Caco-2 (cell line): Measurements from ENCODE around the gene PCSK5. TPM values are rescaled to one million over a fixed set of nuclear protein-coding genes. Genes with fewer than 3 reads are reported as not detected.

Source experiments
- BruUV-seq: library from RNA; stranded (reverse); fragments of 400-500 nt; replicated peaks from 2 replicates; lab custom pipeline; 2021; lab: Mats Ljungman, UMichigan
- CTCF ChIA-PET: fragments of 300-600 bp; sonication (Branson Sonifier 250); formaldehyde crosslinking; loops from one replicate; lab custom pipeline; 2022; ENCODE audit warnings: antibody characterized with exemption; lab: Charles Lee
- POLR2A ChIA-PET: fragments of 300-600 bp; sonication (Branson Sonifier 250); formaldehyde crosslinking; loops from one replicate; lab custom pipeline; 2022; ENCODE audit warnings: antibody characterized with exemption; lab: Charles Lee
- DNase-seq, 2 experiments: peaks; one replicate each; pipeline versions ENCODE4 v3.0.0 to v3.0.0-alpha.2; 2020 to 2022
- H3K27me3 ChIP-seq: replicated peaks from 2 replicates; pipeline ENCODE4 v1.6.0; 2011; ENCODE audit warnings: low read length; ENCODE audit not compliant: control insufficient read depth, insufficient read depth
- H3K36me3 ChIP-seq: 2 replicates; pipeline ENCODE4 v1.5.1; 2011; ENCODE audit warnings: low read length; ENCODE audit not compliant: control insufficient read depth, insufficient read depth
- H3K4me1 ChIP-seq: fragments of 250-450 bp; sonication (Bioruptor Pico); 2 replicates; pipeline ENCODE4 v1.5.1; 2020; ENCODE audit warnings: mild to moderate bottlenecking
- H3K4me3 ChIP-seq: 2 replicates; pipeline ENCODE4 v1.5.1; 2011; ENCODE audit warnings: low read depth, mild to moderate bottlenecking, control low read depth, low read length
- H3K9me3 ChIP-seq: fragments of 250-450 bp; sonication (Bioruptor Pico); 2 replicates; pipeline ENCODE4 v1.5.1; 2020; ENCODE audit warnings: mild to moderate bottlenecking, moderate library complexity
- H3K27ac Mint-ChIP-seq: one replicate; pipeline ENCODE4 v1.8.0; 2022; ENCODE audit warnings: mixed read lengths; ENCODE audit not compliant: unreplicated experiment
- H3K27me3 Mint-ChIP-seq: one replicate; pipeline ENCODE4 v1.8.0; 2022; ENCODE audit warnings: mixed read lengths; ENCODE audit not compliant: insufficient read depth, unreplicated experiment
- H3K36me3 Mint-ChIP-seq: one replicate; pipeline ENCODE4 v1.8.0; 2022; ENCODE audit warnings: mild to moderate bottlenecking, mixed read lengths; ENCODE audit not compliant: insufficient read depth, unreplicated experiment
- H3K4me1 Mint-ChIP-seq: one replicate; pipeline ENCODE4 v1.8.0; 2022; ENCODE audit warnings: low read depth, mixed read lengths; ENCODE audit not compliant: unreplicated experiment
- H3K4me3 Mint-ChIP-seq: one replicate; pipeline ENCODE4 v1.8.0; 2022; ENCODE audit warnings: mild to moderate bottlenecking, moderate library complexity, mixed read lengths; ENCODE audit not compliant: unreplicated experiment
- H3K9me3 Mint-ChIP-seq: one replicate; pipeline ENCODE4 v1.8.0; 2022; ENCODE audit warnings: mixed read lengths; ENCODE audit not compliant: unreplicated experiment
- intact Hi-C: fragments of 100-400 bp; cut with micrococcal nuclease; formaldehyde crosslinking; loops from one replicate; pipeline ENCODE4 v1.10.0; 2022; ENCODE audit not compliant: unreplicated experiment
- total RNA-seq: library from RNA; stranded (reverse); gene quantifications from 2 replicates; pipeline ENCODE4 v1.2.3, GENCODE V29; 2022
- TF ChIP-seq, protein P1 (sequence below), 2 experiments: fragments of 200-600 bp in 1 of 2; IDR thresholded peaks; 1 replicate in 1 of 2; 2 replicates in 1 of 2; pipeline versions ENCODE4 v1.5.1 to v1.8.0; 2011 to 2022; ENCODE audit warnings: antibody characterized with exemption in 1 of 2, control low read depth in 1 of 2, inconsistent platforms in 1 of 2, low read depth in 1 of 2, low read length in 1 of 2, mild to moderate bottlenecking in 1 of 2, moderate library complexity in 1 of 2; ENCODE audit not compliant: insufficient read depth in 1 of 2, severe bottlenecking in 1 of 2, unreplicated experiment in 1 of 2

Gene PCSK5
- total RNA-seq, 1 experiment from 2014 or later = 10.9 TPM

DNA sequence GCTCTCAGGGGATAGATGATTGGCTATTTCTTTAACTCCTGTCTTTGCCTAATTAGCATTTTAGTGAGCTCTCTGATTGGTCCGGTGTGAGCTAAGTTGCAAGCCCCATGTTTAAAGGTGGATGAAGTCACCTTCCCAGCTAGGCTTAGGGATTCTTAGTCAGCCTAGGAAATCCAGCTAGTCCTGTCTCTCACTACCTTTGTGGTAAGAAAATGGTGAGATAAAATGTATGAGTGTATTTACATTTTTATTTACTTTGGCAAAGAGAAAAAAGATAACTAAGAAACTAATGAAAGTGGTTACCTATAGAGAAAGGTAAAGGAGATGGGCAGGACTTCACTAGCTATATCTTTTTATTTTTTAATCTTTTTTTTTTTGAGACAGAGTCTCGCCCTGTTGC lies 357.0 kb downstream of the PCSK5 start:
- DNase-seq = no peak
- H3K4me3 Mint-ChIP-seq = no peak overlapping the region
- H3K9me3 Mint-ChIP-seq = no peaks in the 10 kb centered on the region
- no peaks in the 10 kb centered on the region for H3K27me3 ChIP-seq
- no peaks in the 10 kb centered on the region for H3K4me1 Mint-ChIP-seq
- H3K36me3 Mint-ChIP-seq = no peaks in the 10 kb centered on the region
- no peaks in the 10 kb centered on the region for H3K36me3 ChIP-seq
- no peaks in the 10 kb centered on the region for H3K4me1 ChIP-seq
- ChIA-PET POLR2A (no interaction called here), CTCF (no interaction called here)
- TF ChIP-seq, protein P1, sequence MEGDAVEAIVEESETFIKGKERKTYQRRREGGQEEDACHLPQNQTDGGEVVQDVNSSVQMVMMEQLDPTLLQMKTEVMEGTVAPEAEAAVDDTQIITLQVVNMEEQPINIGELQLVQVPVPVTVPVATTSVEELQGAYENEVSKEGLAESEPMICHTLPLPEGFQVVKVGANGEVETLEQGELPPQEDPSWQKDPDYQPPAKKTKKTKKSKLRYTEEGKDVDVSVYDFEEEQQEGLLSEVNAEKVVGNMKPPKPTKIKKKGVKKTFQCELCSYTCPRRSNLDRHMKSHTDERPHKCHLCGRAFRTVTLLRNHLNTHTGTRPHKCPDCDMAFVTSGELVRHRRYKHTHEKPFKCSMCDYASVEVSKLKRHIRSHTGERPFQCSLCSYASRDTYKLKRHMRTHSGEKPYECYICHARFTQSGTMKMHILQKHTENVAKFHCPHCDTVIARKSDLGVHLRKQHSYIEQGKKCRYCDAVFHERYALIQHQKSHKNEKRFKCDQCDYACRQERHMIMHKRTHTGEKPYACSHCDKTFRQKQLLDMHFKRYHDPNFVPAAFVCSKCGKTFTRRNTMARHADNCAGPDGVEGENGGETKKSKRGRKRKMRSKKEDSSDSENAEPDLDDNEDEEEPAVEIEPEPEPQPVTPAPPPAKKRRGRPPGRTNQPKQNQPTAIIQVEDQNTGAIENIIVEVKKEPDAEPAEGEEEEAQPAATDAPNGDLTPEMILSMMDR (IDR thresholded peaks at IDR 0.05; ENCODE audit: insufficient read depth in 1 of 2, low read depth in 1 of 2, low read length in 1 of 2, severe bottlenecking in 1 of 2, unreplicated experiment in 1 of 2) = no peak
- no peaks in the 10 kb centered on the region for H3K27me3 Mint-ChIP-seq
- no TSS peak for BruUV-seq
- H3K27ac Mint-ChIP-seq = no peak overlapping the region
- no peaks in the 10 kb centered on the region for H3K9me3 ChIP-seq
- no peak overlapping the region for H3K4me3 ChIP-seq
- intact Hi-C loops = no loop called here

DNA sequence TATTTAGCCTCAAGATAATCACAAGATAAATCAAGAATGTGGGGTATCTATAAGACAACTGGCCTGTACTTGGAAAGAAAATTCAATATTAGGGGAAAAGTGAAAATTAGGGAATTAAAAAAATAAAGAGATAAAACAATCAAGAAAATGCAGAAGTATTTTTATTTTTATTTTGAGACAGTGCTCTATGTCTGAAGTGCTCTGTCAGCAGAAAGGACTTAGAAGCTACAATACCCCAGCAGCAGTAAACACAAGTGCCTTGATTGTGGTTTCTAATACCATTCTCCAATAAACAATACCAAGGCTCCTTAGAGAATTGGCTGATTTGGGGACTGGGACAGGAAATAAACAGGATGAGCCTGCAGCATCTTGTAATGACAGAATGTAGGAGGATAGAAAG lies 358.8 kb downstream of the PCSK5 start:
- H3K27ac Mint-ChIP-seq = no peak overlapping the region
- no peaks in the 10 kb centered on the region for H3K4me1 ChIP-seq
- no TSS peak for BruUV-seq
- intact Hi-C loops = no loop called here
- H3K36me3 ChIP-seq = no peaks in the 10 kb centered on the region
- CTCF ChIA-PET = no interaction called here
- H3K36me3 Mint-ChIP-seq = no peaks in the 10 kb centered on the region
- H3K9me3 Mint-ChIP-seq = no peaks in the 10 kb centered on the region
- H3K9me3 ChIP-seq = no peaks in the 10 kb centered on the region
- H3K4me1 Mint-ChIP-seq = no peaks in the 10 kb centered on the region
- H3K4me3 ChIP-seq = no peak overlapping the region
- no peaks in the 10 kb centered on the region for H3K27me3 ChIP-seq
- TF ChIP-seq, protein P1 (IDR thresholded peaks at IDR 0.05; ENCODE audit: insufficient read depth in 1 of 2, low read depth in 1 of 2, low read length in 1 of 2, severe bottlenecking in 1 of 2, unreplicated experiment in 1 of 2) = no peak
- no peak overlapping the region for H3K4me3 Mint-ChIP-seq
- POLR2A ChIA-PET = no interaction called here
- no peak for DNase-seq
- H3K27me3 Mint-ChIP-seq = no peaks in the 10 kb centered on the region

DNA sequence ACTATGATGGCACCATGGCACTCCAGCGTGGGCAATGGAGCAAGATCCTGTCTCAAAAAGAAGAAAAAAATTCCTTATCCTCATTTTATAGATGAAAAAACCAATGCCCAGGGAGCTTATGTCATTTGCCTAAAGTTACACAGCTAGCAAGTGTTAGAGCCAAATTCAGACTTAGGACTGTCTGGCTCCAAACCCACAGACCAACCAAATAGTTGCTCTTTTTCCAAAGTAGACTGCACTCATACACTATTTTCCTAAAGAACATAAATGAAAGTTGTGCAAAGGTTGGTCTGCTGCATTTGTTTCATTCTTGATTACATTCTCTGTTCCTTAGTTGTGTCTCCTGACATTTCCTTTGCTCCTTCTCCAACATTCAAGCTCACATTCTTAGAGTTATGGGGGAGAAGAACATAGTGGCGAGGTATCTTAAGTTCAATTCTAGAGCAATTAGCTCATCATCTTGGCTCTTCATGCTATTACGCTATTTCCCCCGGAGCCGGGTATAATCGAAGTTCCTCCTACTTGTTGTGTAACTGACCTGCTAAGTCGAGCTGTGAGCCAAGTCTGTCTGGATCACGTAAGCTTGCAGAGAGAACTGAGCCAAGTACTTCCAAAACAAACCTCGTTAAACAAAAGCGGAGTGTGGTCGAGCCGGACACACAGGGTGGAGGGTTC lies 365.4 kb downstream of the PCSK5 start:
- BruUV-seq = no TSS peak
- ChIA-PET CTCF (no interaction called here), POLR2A (no interaction called here)
- Mint-ChIP-seq H3K4me3 (no peak overlapping the region), H3K27ac (no peak overlapping the region), H3K4me1 (no peaks in the 10 kb centered on the region), H3K9me3 (no peaks in the 10 kb centered on the region), H3K36me3 (no peaks in the 10 kb centered on the region), H3K27me3 (no peaks in the 10 kb centered on the region)
- Histone ChIP-seq H3K4me1 (no peaks in the 10 kb centered on the region), H3K27me3 (no peaks in the 10 kb centered on the region), H3K36me3 (no peaks in the 10 kb centered on the region), H3K9me3 (no peaks in the 10 kb centered on the region), H3K4me3 (no peak overlapping the region)
- intact Hi-C loops = no loop called here
- DNase-seq = no peak
- TF ChIP-seq, protein P1 (IDR thresholded peaks at IDR 0.05; ENCODE audit: insufficient read depth in 1 of 2, low read depth in 1 of 2, low read length in 1 of 2, severe bottlenecking in 1 of 2, unreplicated experiment in 1 of 2) = no peak
